ENCODE results near the gene TRPM3. TPM values are rescaled to one million over a fixed set of nuclear protein-coding genes. Genes with fewer than 3 reads are reported as not detected.

TRPM3 gene
- total RNA-seq, 6 donors from 2014 or later = 0.10 to 1.0 (median 0.17) TPM; not detected in 1

DNA sequence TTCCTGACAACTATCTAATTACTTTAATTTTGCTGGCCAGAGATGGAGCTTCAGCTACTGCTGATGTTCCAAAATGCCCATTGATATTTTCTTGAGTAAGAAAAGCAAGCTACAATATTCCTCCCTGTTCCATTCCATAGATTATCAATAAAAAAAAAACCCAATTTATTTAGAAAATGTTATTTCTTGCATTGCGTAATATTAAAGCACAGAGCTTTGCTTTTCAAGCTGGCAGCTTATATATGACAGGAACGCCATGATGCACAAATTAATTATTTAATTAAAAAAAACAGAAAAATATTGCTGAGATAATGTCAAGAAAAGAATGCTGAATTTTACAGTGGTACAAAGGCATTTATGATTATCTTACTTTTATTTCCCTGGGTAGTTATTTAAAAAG, 47.9 kb downstream of the TRPM3 start:
- Histone ChIP-seq H3K4me1 (no peaks in the 10 kb centered on the region), H3K27me3 (no peaks in the 10 kb centered on the region), H3K9me3 (no peaks in the 10 kb centered on the region), H3K4me3 (no peak overlapping the region), H3K27ac (no peak overlapping the region), H3K36me3 (no peaks in the 10 kb centered on the region)
- 92 to 95% methylated on average over 2 of the region's 2 CpGs for WGBS, 2 donors
- TF ChIP-seq, protein P1, sequence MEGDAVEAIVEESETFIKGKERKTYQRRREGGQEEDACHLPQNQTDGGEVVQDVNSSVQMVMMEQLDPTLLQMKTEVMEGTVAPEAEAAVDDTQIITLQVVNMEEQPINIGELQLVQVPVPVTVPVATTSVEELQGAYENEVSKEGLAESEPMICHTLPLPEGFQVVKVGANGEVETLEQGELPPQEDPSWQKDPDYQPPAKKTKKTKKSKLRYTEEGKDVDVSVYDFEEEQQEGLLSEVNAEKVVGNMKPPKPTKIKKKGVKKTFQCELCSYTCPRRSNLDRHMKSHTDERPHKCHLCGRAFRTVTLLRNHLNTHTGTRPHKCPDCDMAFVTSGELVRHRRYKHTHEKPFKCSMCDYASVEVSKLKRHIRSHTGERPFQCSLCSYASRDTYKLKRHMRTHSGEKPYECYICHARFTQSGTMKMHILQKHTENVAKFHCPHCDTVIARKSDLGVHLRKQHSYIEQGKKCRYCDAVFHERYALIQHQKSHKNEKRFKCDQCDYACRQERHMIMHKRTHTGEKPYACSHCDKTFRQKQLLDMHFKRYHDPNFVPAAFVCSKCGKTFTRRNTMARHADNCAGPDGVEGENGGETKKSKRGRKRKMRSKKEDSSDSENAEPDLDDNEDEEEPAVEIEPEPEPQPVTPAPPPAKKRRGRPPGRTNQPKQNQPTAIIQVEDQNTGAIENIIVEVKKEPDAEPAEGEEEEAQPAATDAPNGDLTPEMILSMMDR (IDR thresholded peaks at IDR 0.05) = no peak
- TF ChIP-seq POLR2A (IDR thresholded peaks at IDR 0.05) (no peak), EP300 (IDR thresholded peaks at IDR 0.05) (no peak), POLR2AphosphoS5 (IDR thresholded peaks at IDR 0.05) (no peak)
- no peak for ATAC-seq (ENCODE audit: low FRiP score in 2 of 2)
- no peak for DNase-seq

DNA sequence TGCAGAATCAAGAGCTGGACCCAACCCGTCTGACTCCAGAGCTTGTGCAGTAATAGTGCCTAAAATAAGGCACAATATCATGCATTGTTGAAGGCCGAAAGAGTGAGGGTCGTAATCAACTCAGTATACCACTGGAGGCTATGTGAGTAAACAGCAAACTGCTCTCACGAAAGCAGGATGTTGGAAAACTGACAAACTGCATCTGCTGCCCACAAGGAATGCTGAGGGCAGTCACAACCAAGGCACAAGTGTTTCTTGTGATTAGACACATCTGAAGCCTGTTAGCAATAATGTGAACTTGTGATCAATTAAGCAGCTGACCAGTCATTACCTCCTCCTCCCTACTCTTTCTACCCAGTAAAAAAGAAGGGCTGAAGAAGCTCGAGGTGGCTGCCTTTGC, 48.8 kb downstream of the TRPM3 start:
- DNase-seq (no peak), ATAC-seq (ENCODE audit: low FRiP score in 2 of 2) (no peak)
- Histone ChIP-seq H3K27ac (no peak overlapping the region), H3K36me3 (no peaks in the 10 kb centered on the region), H3K4me1 (no peaks in the 10 kb centered on the region), H3K9me3 (no peaks in the 10 kb centered on the region), H3K4me3 (no peak overlapping the region), H3K27me3 (no peaks in the 10 kb centered on the region)
- TF ChIP-seq EP300 (IDR thresholded peaks at IDR 0.05) (no peak), POLR2AphosphoS5 (IDR thresholded peaks at IDR 0.05) (no peak), POLR2A (IDR thresholded peaks at IDR 0.05) (no peak)
- TF ChIP-seq, protein P1 (IDR thresholded peaks at IDR 0.05) = no peak
- WGBS, 2 donors = 77 to 81% methylated on average over 5 of the region's 5 CpGs

DNA sequence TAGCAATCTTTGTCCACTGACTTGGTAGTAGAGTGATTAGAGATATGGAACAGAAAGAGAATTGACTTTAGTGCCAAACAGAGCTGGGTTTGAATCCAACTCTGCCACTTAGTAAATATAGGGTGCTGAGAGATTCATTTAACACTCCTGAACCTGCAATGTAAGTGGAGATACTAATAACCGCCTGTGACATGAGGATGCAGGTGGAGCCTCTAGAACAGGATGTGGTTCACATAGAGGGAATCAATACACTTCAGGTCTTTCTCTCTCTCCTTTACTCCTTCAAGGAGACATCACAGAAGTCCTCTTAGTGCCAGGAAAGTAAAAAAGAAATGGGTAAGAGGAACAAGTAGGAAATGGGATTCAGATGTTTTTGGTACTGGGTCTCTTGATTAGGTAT, 49.8 kb downstream of the TRPM3 start:
- Histone ChIP-seq H3K4me3 (no peak overlapping the region), H3K4me1 (no peaks in the 10 kb centered on the region), H3K27me3 (no peaks in the 10 kb centered on the region), H3K27ac (no peak overlapping the region), H3K36me3 (no peaks in the 10 kb centered on the region), H3K9me3 (no peaks in the 10 kb centered on the region)
- TF ChIP-seq, protein P1 (IDR thresholded peaks at IDR 0.05) = no peak
- TF ChIP-seq EP300 (IDR thresholded peaks at IDR 0.05) (no peak), POLR2A (IDR thresholded peaks at IDR 0.05) (no peak), POLR2AphosphoS5 (IDR thresholded peaks at IDR 0.05) (no peak)
- no peak for ATAC-seq (ENCODE audit: low FRiP score in 2 of 2)
- no peak for DNase-seq
- 84 to 96% methylated on average over 1 of the region's 1 CpG for WGBS, 2 donors

DNA sequence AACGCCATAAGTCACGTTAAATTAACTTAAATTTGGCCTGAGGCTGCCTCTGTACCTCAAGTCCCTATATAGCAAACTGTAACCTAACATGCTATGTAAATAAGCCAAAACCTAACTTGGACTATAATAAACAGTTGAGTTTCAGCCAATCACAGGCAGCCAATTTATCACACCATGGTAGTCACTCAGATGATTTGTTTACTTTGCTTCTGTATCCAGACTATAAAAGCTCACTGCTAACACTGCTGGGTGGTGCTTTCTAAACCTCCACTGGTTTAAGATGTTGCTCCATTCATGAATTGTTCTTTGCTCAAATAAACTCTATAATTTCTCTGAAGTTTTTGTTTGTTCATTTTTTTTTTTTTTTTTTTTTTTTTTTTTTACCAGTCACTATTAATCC, 62.8 kb downstream of the TRPM3 start:
- WGBS, 2 donors = 90 to 92% methylated on average over 2 of the region's 2 CpGs
- ATAC-seq (ENCODE audit: low FRiP score in 2 of 2) = no peak

DNA sequence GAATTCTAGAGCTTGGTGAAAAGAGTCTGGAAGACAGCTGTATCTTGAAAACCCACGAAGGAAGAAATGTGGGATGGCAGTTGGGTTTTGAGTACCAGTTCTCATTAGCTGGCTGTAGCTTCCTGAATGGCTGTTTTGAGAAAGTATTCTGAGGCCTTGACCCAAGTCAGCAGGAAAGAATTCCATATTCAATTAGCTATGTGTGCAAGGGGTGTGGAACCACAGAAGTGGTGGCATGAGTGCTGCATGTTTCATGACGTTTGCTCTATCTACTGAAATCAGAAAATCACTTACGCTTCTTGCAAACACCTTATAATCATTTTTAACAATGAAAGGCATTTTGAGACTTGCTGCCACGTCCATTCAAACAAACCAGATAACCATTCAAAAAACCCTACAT, 69.1 kb downstream of the TRPM3 start:
- no peak for ATAC-seq (ENCODE audit: low FRiP score in 2 of 2)

More for the DNA sequence above, 62.8 kb downstream of the TRPM3 start:
- no peaks in the 10 kb centered on the region for H3K27me3 ChIP-seq
- H3K4me3 ChIP-seq = no peak overlapping the region
- H3K36me3 ChIP-seq = no peaks in the 10 kb centered on the region
- no peak overlapping the region for H3K27ac ChIP-seq
- DNase-seq = no peak
- TF ChIP-seq, protein P1 (IDR thresholded peaks at IDR 0.05) = no peak
- TF ChIP-seq POLR2A (IDR thresholded peaks at IDR 0.05) (no peak), EP300 (IDR thresholded peaks at IDR 0.05) (no peak), POLR2AphosphoS5 (IDR thresholded peaks at IDR 0.05) (no peak)
- H3K4me1 ChIP-seq = no peaks in the 10 kb centered on the region
- H3K9me3 ChIP-seq = no peaks in the 10 kb centered on the region

More for the DNA sequence above, 69.1 kb downstream of the TRPM3 start:
- Histone ChIP-seq H3K27me3 (no peaks in the 10 kb centered on the region), H3K36me3 (no peaks in the 10 kb centered on the region), H3K27ac (no peak overlapping the region), H3K4me3 (no peak overlapping the region), H3K9me3 (no peaks in the 10 kb centered on the region), H3K4me1 (no peaks in the 10 kb centered on the region)
- no peak for DNase-seq
- TF ChIP-seq, protein P1 (IDR thresholded peaks at IDR 0.05) = no peak
- TF ChIP-seq POLR2AphosphoS5 (IDR thresholded peaks at IDR 0.05) (no peak), EP300 (IDR thresholded peaks at IDR 0.05) (no peak), POLR2A (IDR thresholded peaks at IDR 0.05) (no peak)
- 53 to 64% methylated on average over 4 of the region's 4 CpGs for WGBS, 2 donors
